Lower leg skin (tissue), 3 donors: ENCODE results near the gene TRIM44.

Experiments
- CTCF ChIP-seq, 3 donors: fragments of 450-650 bp; IDR thresholded peaks; one replicate each; pipeline ENCODE4 v1.5.1; 2016; ENCODE audit warnings: antibody characterized with exemption in 3 of 3, mild to moderate bottlenecking in 3 of 3, moderate library complexity in 2 of 3
- POLR2A ChIP-seq, 2 donors: fragments of 450-650 bp; IDR thresholded peaks; one replicate each; pipeline ENCODE4 v1.6.1; 2016 to 2017; ENCODE audit warnings: antibody characterized with exemption in 2 of 2, mild to moderate bottlenecking in 1 of 2, moderate library complexity in 1 of 2

- no peak for TF ChIP-seq CTCF (IDR thresholded peaks at IDR 0.05)
- no peak for TF ChIP-seq POLR2A (IDR thresholded peaks at IDR 0.05)
Observed at GRCh38 chr11:35814720-35815305, 152.2 kb downstream of the TRIM44 start.
